A204.1 (cell line): ENCODE data around the gene NTRK3.
"Not testable (repeated sequence)": the region's sequence is repeated elsewhere in the genome, so short reads cannot be mapped to it uniquely, and the experiment has no call there.

Experiments
- FAIRE-seq: peaks from 2 replicates; lab custom pipeline; 2012; peaks lifted over from hg19 to GRCh38; lab: Jason Lieb, UNC

NTRK3 gene

DNA sequence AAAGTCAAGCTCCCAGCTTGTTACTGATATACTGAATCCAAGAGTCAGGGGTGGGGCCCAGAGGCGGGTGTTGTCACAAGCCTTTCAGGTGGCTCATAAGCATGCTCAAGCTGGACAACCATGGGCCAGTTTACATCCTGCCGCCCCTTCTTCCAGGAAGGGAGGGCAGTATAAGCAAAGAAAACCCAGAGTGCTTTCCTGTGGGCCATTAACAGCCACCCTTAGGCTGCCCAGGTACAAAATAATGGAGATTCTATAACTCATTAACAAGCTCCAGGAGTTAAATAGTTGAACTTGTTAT lies 183.2 kb downstream of the NTRK3 start:
- FAIRE-seq = no peak

DNA sequence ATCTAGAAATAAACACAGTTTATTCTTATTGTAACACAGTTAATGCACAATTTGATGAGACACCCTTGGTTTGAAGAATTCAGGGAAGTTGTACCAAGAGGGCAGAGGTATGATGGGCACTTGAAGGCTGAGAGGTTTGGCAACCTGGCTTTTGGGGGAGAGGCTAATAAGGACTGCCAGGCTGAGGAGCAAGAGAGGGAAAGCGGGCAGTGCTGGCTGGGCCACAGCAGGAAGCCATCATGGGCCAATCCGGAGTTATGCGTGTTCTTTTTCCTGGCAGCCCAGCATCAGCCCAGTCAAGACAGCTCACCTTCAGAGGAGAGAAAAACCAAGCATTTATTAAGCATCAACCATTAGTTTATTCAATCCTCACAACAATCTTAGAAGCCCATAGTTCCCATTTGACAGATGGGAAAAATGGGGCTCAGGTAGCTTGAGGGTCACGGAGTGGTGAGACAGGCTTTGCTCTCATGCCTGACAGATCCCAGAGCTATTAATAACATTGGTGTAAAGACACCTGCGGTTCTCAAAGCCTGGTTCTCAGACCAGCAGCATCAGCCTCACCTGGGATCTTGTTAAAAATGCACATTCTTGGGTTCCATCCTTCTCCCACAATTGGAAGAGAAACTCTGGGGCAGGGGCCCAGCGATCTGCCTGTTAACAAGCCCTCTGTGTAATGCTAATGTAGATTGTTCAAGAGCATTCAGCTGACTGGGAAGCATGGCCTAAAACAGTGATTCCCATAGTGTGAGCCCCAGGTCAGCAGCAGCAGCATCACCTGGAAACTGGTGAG lies 183.7 kb downstream of the NTRK3 start:
- FAIRE-seq = no peak

DNA sequence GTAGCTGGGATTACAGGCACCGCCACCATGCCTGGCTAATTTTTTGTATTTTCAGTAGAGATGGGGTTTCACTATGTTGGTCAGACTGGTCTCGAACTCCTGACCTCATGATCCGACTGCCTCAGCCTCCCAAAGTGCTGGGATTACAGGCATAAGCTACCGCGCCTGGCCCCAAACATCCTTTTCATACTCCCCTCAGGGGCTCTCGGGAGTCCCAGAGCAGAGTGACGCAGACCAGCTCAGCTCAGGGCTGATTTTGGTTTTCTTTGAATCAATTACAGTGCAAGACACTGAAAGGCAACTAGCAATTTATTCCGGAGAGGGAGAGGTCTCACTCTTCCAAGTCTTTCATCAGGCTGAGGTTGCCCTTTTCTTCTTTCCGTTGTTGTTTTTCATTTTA lies 184.4 kb downstream of the NTRK3 start:
- FAIRE-seq = not testable (repeated sequence)

DNA sequence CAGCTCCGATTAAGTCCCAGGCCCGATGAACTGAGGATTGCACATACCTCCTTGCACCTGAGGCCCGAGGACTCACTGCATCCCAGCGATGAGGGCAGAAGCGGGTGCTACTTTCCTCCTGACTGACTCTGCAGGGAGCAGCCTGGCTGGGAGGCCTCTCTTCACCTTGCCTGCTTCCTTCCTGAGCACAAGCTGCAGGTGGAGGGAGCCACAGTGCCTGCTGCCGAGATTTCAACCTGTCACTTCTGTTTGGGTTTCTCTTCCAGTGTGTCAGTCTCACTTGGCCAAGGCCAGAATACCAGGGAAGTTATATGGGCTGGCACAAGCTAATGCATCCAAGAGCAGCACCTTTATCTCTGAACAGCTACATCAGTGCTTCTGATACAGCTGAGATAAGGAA lies 185.4 kb downstream of the NTRK3 start:
- no peak for FAIRE-seq

DNA sequence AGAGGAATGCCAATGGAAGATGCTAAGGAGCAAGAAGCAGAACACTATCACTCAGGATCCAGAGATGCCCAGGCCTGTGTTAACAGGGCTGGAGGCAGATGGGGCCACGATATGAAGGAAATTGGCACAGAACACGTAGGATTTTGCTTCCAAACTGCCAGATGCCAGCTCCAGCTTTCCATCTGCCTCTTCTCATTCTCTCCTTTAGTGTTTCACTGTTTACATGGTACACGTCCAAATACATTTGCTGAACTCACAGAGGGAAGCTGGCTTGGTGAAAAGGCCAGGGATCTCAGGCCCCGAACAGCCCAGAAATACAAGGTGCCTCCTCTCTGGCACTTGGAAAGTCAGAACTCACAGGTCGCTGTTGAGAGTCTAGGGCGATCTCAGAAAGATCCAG lies 187.0 kb downstream of the NTRK3 start:
- FAIRE-seq = no peak

DNA sequence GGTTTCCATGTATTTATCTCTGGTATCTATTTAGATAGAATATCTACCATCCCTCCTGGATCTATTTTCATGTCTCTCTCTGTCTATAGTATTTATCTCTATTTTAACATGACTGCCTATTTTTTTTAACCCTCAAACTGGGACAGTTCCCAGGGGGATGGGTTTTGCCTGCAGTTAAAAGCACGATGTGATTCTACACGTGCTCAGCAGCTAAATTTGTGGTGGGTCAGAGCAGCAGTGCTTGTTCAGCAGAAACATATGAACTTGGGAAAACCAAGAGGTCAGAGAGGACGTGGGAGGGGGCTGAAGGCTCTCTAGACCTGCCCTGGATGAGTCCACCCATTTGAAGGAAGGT lies 189.2 kb downstream of the NTRK3 start:
- FAIRE-seq = no peak

DNA sequence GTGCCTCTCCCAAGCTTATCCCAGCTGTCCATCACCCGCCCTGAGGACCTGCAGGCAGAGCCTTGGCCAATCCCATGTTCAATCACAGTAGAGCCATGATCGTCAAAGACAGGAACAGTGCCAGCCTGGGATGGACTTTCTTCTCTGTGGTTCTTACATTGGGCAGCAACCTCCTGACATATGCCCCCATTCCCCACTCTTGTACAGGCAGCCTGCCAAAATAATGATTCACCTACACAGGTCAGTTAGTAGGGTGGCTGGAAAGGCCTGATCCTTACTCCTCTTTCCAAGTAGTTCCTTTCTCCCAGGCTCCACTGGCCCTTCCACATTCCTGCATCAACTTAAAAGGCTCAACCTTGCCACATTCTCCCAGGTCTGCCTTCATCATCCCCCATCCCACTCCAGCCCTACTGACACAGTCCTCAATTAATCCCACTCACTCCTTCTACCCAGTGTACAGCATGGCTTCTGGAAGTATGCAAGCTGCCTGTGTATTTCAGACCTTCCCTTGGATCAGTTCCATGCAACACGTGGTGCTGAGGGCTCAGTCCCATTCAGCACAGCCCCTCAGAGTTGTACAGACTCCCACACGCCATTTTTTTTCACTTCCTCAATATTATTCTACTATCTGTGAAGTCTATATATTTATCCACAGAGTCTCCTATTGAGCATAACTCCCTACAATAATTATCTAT lies 189.8 kb downstream of the NTRK3 start:
- FAIRE-seq = no peak

DNA sequence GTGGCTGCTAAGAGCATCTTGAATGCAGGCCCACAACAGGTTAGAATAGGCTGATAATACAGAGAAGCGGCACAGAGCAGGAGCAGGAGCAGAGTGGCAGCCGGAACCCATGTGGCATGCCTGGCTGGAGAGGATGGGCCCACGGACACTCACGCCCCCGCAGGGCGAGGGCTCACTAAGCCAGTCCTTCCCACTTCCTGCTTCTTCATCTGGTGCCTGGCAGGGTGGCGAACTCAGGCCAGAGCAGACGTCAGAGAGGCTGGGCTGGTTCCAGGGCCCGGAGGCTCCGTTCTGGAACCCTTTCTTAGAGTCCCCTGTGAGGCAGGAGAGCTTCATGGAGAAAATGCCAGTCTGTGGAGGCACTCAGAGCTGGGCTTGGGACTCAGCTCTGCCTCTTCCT lies 195.1 kb downstream of the NTRK3 start:
- no peak for FAIRE-seq

DNA sequence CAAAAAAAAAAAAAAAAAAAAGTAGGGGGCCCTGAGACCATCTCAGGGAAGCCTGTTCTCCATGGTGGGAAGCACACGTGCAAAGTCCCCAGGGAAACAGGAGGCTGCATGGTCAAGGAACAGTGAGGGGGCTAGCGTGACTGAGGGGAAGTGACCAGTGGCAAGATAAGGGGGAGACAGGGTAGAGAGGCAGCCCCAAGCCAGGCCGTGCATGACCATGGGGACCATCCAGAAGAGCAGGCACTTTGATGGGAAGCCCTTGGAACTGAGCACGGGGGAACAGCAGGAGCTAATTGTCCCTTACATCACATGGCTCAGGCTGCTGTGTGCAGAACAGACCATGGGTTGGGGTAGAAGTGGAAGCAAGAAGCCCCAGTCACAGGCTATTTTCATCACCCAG lies 196.2 kb downstream of the NTRK3 start:
- no peak for FAIRE-seq

DNA sequence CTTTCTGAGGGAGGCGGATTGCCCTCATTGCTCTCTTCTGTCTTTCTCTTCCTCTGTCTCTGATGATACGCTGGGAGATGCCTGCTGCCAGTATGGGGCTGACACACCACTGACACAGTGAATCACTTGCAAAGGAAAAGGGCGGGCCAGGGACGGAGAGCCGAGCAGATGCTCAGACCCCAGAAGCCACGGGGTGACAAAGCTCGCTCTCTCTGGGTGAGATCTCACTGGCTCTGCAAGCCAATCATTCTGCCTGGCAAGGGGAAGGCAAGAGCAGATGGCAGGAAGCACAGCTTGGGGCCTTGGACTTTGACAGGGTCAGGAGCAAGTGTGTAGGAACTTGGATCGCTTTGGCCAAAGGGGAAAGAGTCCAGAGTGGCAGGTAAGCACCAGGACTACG lies 198.7 kb downstream of the NTRK3 start:
- FAIRE-seq = no peak

DNA sequence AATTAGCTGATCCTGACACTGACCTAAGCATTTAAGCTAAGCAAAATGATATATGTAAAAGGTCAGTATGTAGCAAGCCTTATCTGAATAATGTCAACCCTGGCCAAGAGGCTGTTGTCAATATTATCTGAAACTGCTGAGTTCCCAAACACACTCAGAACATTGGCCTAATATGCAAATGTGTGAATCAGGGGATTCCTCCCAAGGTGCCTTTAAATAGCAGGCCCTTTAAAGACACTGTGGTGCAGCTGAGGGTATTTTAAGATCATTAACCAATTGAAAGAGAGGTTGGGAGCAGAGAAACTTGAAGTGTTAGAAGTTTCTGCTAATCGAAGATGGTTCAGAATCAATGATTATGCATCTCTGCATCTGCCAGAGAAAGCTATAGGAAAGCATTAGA lies 207.0 kb downstream of the NTRK3 start:
- no peak for FAIRE-seq

DNA sequence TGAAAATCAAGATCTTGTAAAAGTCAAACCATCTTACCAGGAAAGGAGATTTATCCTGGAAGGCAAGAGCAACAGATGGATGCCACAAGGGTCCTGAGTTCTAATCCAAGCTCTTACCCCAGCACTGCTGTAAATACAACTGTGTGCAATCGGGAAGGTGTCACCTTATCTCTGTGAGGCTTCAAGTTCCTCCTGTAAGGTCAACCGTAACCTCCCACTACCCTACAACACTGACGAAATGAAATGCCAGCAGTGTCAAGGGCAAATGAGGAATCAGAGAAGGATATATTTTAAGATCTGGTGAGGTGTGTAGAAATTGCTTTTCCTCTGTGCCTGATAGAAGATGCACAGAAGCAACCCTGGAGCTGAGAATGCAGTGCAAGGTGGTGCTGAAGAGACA lies 207.8 kb downstream of the NTRK3 start:
- no peak for FAIRE-seq

DNA sequence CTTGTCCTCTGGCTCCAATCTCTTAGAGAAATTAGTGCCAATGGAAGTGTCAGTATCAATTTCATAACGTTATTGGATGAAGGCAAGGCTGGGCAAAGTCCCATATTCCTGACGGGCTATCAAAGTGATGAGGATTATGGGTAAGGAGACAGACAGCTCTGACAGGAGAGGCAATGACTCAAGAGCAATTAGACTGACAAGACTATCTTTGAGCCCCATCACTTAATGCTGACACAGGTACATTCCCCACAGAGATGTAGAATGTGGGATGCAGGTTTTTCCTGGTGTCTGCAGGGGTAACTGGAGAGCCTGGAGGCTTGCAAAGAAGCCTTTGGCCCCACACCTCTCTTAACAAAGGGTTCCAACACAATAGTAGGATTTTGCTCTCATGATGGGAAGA lies 208.3 kb downstream of the NTRK3 start:
- no peak for FAIRE-seq

DNA sequence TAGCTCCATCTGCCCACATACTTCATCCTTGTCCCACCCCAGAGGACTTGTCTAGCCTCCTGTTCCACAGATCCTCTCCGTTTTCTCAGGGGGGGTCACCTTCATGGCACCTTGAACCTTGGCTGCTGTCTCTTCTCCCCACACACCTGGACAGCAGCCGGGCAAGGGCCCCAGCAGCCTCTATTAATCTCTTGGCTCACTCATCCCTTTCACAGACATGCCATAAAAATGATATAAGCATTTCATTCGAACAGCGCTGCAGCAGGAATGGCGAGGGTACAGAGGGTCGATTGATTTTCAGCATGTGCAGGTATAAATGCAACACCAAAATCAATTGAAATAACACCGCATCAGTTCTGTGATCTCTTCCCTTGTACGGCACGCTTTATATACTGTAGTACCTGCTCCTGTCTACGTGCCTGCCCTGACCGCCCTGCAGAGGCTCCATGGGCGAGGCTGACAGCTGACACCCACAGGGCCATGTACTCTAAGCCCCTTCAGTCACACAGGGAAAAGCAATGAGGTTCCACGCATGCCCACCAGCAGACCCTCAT lies 209.9 kb downstream of the NTRK3 start:
- no peak for FAIRE-seq

DNA sequence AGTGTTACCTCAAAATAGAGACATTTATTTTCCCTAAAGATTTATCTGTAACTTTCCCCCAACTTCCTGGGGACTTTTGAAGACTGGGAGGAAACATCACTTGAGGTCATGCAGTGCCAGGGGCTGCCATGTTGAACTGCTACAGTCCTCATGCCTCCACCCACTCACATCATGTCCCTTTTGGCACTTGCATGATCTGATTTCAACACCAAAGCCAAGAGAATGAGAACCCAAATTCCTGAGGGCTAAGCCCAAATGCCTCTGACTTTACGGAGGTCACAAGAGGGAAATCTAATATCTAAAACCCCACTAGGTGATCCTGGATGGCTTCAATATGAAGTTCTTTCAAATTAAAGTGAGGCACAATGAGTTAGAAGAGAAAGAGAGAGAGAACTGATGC lies 213.1 kb downstream of the NTRK3 start:
- FAIRE-seq = no peak

DNA sequence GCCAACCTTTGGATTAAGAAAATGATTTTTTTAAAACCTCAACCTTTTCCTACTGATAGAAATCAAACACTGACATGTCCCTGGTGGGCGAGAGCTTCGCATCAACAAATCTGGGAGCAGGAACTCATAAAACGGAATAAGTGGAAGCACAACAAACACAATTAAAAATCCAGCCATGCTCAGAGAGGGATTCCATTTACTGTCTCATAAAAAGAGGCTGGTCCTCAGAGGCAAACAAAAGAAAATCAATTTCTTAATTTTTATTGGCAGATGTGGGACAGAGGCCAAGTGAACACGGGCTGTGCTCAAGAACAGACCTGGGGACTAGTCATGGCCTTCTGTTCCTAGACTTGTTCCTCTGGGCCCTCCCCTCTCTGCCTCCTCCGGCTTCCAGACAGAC lies 214.5 kb downstream of the NTRK3 start:
- no peak for FAIRE-seq

DNA sequence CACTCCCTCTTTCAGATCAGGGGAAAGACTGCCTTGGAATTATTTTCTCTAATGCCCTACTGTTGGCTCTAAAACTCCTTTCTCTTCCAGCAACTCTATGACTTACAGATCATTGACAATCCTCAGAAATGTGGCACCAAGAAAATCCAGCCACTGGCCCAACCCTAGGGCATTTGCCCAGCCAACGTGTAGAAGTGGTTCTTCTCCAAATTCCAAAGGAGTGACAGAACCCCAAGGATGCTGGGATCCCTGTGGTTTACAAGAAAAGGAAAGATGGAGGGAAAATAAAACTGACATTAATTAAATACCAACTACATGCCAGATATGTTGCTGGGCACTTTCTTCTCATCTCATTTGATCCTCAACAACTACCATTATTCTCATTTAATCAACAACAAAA lies 216.0 kb downstream of the NTRK3 start:
- no peak for FAIRE-seq

DNA sequence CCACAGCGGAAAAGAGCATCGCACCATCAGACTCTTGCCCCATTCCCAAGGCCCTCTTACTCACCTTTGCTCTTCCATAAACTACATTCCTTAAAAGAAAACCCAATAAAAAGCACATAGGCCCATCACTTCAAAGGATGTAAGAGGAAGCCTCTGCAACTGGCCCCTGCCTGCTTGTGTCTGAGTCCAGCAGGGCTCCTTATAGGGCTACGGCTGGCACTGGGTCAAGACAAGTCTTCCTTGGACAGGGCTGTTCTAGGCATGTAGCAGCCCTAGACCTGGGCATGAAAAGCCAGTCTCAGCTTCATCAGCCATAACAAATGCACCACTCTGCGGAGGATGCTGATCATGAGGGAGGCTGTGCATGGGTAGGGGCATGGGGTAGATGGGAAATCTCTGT lies 218.3 kb downstream of the NTRK3 start:
- no peak for FAIRE-seq

DNA sequence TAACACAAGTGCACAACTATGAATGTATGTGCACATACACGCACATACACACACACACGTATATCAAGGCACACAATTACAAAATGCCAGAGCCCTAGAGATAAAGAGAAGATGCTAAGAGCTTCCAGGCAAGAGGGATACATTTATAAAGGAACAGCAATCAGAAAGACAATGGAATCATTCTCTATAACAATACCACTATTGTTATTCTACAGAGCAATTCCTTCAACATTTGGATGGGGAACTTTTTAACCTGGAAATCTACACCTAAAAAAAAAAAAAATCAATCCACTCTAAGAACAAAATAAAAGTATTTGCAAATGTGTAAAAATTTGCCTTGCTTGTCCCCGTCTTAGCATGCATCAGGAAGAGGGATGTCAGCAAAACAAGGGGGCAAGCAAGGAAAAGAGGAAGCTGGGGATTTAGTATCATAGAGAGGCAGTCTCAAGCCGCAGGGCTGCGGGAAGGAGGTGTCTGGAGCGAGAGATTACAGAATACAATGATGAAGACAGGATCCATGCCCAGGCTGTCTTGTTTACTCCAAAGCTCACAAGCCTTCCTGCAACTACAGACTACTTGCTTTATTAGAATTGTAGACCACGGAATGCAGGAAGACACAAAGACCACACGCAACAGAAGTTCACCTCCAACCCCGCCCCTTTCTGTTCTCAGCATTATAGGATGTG lies 220.2 kb downstream of the NTRK3 start:
- FAIRE-seq = no peak

DNA sequence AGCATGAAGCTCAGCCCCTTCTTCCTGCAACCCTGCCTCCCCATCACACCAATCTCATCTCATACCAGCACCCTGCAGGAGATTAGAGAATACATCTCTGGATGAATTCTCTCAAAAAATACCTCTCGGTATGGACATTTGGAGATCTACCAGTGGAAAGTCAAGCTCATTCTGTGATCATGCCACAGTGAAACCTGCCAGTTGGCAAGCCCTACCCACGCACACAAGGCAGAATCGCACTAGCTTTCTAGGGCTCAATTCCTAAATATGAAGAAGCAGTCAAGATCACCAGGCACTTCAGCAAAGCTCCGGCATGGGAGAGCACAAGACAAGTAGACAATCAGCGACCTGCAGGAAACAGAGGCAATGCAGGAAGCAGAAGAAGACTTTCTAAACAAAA lies 221.2 kb downstream of the NTRK3 start:
- FAIRE-seq = no peak

DNA sequence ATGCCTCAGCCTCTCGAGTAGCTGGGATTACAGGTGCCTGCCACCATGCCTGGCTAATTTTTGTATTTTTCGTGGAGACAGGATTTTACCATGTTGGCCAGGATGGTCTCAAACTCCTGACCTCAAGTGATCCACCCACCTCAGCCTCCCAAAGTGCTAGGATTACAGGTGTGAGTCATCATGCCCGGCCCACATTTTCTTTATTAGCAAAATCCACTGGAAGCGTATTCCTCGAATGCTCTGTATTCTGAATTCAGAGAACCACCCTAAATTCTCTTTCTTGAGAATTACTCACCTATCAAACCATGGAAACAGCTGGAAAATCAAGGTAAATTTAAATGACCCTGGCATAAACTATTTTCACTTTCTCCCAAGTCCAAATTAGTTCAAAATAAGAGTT lies 223.1 kb downstream of the NTRK3 start:
- not testable (repeated sequence) for FAIRE-seq

DNA sequence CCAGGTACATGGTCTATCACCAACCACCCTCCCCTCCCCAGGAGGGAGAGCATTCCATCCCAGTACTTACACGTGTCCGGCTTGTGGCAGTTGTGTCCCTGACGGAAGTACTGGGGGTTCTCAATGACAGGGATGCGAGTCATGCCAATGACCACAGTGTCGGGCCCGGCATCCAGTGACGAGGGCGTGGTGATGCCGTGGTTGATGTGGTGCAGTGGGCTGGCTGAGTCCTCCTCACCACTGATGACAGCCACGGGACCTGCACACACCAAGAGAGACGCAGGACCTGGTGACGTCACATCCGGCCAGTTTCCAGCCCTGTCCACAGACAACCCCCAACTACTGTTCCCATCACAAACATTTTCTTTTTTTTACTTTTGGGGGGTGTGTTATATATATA lies 223.8 kb downstream of the NTRK3 start:
- no peak for FAIRE-seq

DNA sequence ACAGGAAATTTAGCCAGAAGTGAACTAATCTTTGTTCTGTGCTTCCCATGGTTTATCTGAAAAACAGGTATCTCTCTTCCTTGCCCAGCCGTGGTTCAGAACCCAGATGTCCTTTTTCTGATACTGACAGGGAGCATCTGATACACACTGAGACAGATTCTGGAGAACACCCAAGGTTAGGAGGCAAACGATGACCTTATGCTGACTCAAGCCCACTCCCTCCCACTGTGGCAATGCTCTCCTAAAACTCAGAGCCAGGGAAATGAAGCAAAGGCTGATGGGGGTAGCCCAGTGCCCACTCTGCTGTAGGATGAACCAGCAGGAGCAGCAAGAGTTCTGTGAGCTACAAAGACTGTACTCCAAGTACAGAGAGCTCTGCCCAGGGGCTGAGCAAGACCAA lies 225.1 kb downstream of the NTRK3 start:
- FAIRE-seq = no peak

DNA sequence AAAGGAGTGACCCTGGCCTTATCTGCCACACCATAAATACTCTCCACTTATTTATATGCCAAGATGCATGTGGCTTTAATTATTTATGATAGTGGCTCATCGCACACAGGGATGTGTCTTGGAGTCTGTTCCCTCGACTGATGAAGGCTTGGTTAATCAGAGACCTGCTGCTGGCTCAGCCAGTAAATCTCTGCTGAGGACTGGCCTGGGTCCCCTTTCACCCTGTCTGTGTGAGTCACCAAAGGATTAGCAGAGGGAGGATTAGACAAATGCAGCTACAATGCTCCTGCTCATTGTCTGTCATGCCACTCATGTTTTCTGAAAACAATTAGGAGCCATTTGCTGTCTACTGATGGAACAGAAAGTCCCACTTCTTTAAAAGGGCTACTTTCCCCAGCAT lies 226.8 kb downstream of the NTRK3 start:
- FAIRE-seq = no peak
